GM19463 (cell line): ENCODE measurements around the gene PRKAA1.
A peak's percentile ranks its signal among the peaks of the same experiment; 100 is the strongest.
"Not testable (repeated sequence)": the region's sequence is repeated elsewhere in the genome, so short reads cannot be mapped to it uniquely, and the experiment has no call there.

Source experiments
- ATAC-seq: cut with Tn5 transposase; IDR thresholded peaks from one replicate; pipeline ENCODE4 v1.9.1; 2021; ENCODE audit warnings: mild to moderate bottlenecking, moderate library complexity; ENCODE audit not compliant: unreplicated experiment

PRKAA1 gene

GRCh38 chr5:40826489-40827187 is 28.5 kb upstream of the PRKAA1 start:
- no peak for ATAC-seq

- ATAC-seq = not testable (repeated sequence)
These were observed 27.4 kb upstream of the PRKAA1 start for GRCh38 chr5:40825461-40826043.

- ATAC-seq = no peak
These were observed 25.3 kb upstream of the PRKAA1 start for GRCh38 chr5:40823459-40823858.

GRCh38 chr5:40813698-40814281 is 15.6 kb upstream of the PRKAA1 start:
- no peak for ATAC-seq

- ATAC-seq = no peak
These were observed 14.0 kb upstream of the PRKAA1 start for GRCh38 chr5:40812125-40812524.

- ATAC-seq = no peak
These were observed 3.8 kb upstream of the PRKAA1 start for GRCh38 chr5:40801771-40802562.

GRCh38 chr5:40799258-40799657 is 1.1 kb upstream of the PRKAA1 start:
- no peak for ATAC-seq

GRCh38 chr5:40798801-40799210 is 632 bp upstream of the PRKAA1 start:
- no peak for ATAC-seq

- peak; percentile 40 for ATAC-seq
These were observed 732 bp downstream of the PRKAA1 start for GRCh38 chr5:40797273-40798011.

- ATAC-seq = no peak
These were observed 1.7 kb downstream of the PRKAA1 start for GRCh38 chr5:40796487-40796889.

- not testable (repeated sequence) for ATAC-seq
These were observed 3.3 kb downstream of the PRKAA1 start for GRCh38 chr5:40794877-40795276.

GRCh38 chr5:40794340-40794739 is 3.8 kb downstream of the PRKAA1 start:
- not testable (repeated sequence) for ATAC-seq

- ATAC-seq = not testable (repeated sequence)
These were observed 5.5 kb downstream of the PRKAA1 start for GRCh38 chr5:40792691-40793090.

GRCh38 chr5:40791715-40792139 is 6.4 kb downstream of the PRKAA1 start:
- ATAC-seq = no peak

- ATAC-seq = no peak
These were observed 7.1 kb downstream of the PRKAA1 start for GRCh38 chr5:40790947-40791593.

- ATAC-seq = not testable (repeated sequence)
These were observed 9.2 kb downstream of the PRKAA1 start for GRCh38 chr5:40788941-40789340.

GRCh38 chr5:40787986-40788385 is 10.2 kb downstream of the PRKAA1 start:
- ATAC-seq = no peak

- ATAC-seq = not testable (repeated sequence)
These were observed 11.5 kb downstream of the PRKAA1 start for GRCh38 chr5:40786664-40787063.

GRCh38 chr5:40784916-40785315 is 13.3 kb downstream of the PRKAA1 start:
- ATAC-seq = no peak

GRCh38 chr5:40784027-40784653 is 14.0 kb downstream of the PRKAA1 start:
- no peak for ATAC-seq
